Prostate gland (tissue), 2 donors: Measurements from ENCODE around the gene KATNB1. TPM values are rescaled to one million over a fixed set of nuclear protein-coding genes. Genes with fewer than 3 reads are reported as not detected.

Source experiments
- DNase-seq: peaks from one replicate; pipeline ENCODE4 v3.0.0-alpha.2; 2019; ENCODE audit warnings: low spot score
- H3K27ac ChIP-seq, 2 donors: fragments of 200-600 bp; sonication (generic); 2 replicates each; pipeline ENCODE4 v1.5.1; 2017 to 2019
- H3K27me3 ChIP-seq: fragments of 200-600 bp; sonication (generic); replicated peaks from 2 replicates; pipeline ENCODE4 v1.5.1; 2019; ENCODE audit not compliant: insufficient read depth
- H3K36me3 ChIP-seq, 2 donors: fragments of 200-600 bp; sonication (generic); 1 replicate in 1 of 2; 2 replicates in 1 of 2; pipeline versions ENCODE4 v1.5.1 to v1.8.1; 2017 to 2019
- H3K4me1 ChIP-seq: fragments of 200-600 bp; sonication (generic); replicated peaks from 2 replicates; pipeline ENCODE4 v1.5.1; 2019
- H3K4me3 ChIP-seq, 2 donors: fragments of 200-600 bp; sonication (generic); 2 replicates each; pipeline ENCODE4 v1.5.1; 2017 to 2019
- H3K9me3 ChIP-seq: fragments of 200-600 bp; sonication (generic); 2 replicates; pipeline ENCODE4 v1.5.1; 2017
- POLR2A ChIP-seq: fragments of 450-650 bp; IDR thresholded peaks from one replicate; pipeline ENCODE4 v1.6.1; 2016; ENCODE audit warnings: antibody characterized with exemption, mild to moderate bottlenecking
- POLR2AphosphoS5 ChIP-seq: sonication (generic); formaldehyde crosslinking; IDR thresholded peaks from one replicate; pipeline ENCODE4 v1.6.1; 2017; ENCODE audit warnings: antibody characterized with exemption
- WGBS: methylation state at CpG from one replicate; pipeline ENCODE4 v1.1.5; 2018; 5-methylcytosine and 5-hydroxymethylcytosine counted together
- intact Hi-C: fragments of 100-400 bp; cut with DNase I; formaldehyde crosslinking; loops from one replicate; pipeline ENCODE4 v1.14.2; 2022
- total RNA-seq, 2 donors: library from RNA; depleted of rRNA; stranded (reverse); fragments of >200 nt; gene quantifications; one replicate each; pipeline ENCODE4 v1.1.0, GENCODE V29; 2016
- TF ChIP-seq, protein P1 (sequence below), 4 experiments: fragments of 200-600 bp in 2 of 4; fragments of 450-650 bp in 2 of 4; sonication (generic) in 2 of 4; IDR thresholded peaks; 1 replicate in 3 of 4; 2 replicates in 1 of 4; pipeline ENCODE4 v1.5.1; 2016 to 2019; ENCODE audit warnings: antibody characterized with exemption in 4 of 4, mild to moderate bottlenecking in 2 of 4, moderate library complexity in 2 of 4

The KATNB1 gene
- total RNA-seq, 2 donors from 2014 or later = 22.7 to 30.2 TPM

- Histone ChIP-seq H3K36me3 (no peaks in the 10 kb centered on the region), H3K4me3 (no peak overlapping the region), H3K4me1 (no peaks in the 10 kb centered on the region), H3K27ac (no peak overlapping the region), H3K27me3 (no peaks in the 10 kb centered on the region), H3K9me3 (no peaks in the 10 kb centered on the region)
- TF ChIP-seq POLR2AphosphoS5 (no peak), POLR2A (no peak)
- TF ChIP-seq, protein P1, sequence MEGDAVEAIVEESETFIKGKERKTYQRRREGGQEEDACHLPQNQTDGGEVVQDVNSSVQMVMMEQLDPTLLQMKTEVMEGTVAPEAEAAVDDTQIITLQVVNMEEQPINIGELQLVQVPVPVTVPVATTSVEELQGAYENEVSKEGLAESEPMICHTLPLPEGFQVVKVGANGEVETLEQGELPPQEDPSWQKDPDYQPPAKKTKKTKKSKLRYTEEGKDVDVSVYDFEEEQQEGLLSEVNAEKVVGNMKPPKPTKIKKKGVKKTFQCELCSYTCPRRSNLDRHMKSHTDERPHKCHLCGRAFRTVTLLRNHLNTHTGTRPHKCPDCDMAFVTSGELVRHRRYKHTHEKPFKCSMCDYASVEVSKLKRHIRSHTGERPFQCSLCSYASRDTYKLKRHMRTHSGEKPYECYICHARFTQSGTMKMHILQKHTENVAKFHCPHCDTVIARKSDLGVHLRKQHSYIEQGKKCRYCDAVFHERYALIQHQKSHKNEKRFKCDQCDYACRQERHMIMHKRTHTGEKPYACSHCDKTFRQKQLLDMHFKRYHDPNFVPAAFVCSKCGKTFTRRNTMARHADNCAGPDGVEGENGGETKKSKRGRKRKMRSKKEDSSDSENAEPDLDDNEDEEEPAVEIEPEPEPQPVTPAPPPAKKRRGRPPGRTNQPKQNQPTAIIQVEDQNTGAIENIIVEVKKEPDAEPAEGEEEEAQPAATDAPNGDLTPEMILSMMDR (IDR thresholded peaks at IDR 0.05) = no peak
- no peak for DNase-seq
- intact Hi-C loops = loop anchor here (5.0 kb wide), 1 partner anchor 136 kb away; no protein-coding TSS in a partner anchor
- 90% methylated on average over 4 of the region's 4 CpGs for WGBS
Observed at GRCh38 chr16:57783116-57783515, 47.5 kb downstream of the KATNB1 start.

DNA sequence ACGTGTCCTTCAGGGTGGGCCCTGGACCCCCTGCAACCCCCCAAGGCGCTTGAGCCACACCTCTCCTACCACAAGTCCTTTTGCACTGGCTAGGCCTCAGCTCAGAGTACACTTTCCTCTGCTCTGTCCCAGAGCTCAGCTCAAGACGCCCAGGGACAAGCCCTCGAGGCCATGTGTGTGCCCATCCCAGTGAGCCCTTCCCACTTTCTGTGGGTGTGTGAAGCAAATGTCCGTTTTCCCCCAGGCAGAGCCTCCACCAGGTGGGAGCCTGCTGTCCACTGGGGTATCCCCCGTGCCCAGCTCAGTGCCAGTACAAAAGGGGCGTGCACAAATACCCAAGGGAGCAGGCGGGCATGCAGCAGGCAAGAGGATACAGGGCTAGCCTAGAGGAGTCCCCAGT is 48.3 kb downstream of the KATNB1 start:
- H3K4me1 ChIP-seq = no peaks in the 10 kb centered on the region
- no peak overlapping the region for H3K27ac ChIP-seq
- WGBS = 89% methylated on average over 8 of the region's 8 CpGs
- no peaks in the 10 kb centered on the region for H3K27me3 ChIP-seq
- no peaks in the 10 kb centered on the region for H3K9me3 ChIP-seq
- H3K36me3 ChIP-seq = no peaks in the 10 kb centered on the region
- no peak for DNase-seq
- no peak overlapping the region for H3K4me3 ChIP-seq
- intact Hi-C loops = loop anchor here (5.0 kb wide), 1 partner anchor 137 kb away; no protein-coding TSS in a partner anchor
- TF ChIP-seq, protein P1 (IDR thresholded peaks at IDR 0.05) = no peak
- TF ChIP-seq POLR2A (no peak), POLR2AphosphoS5 (no peak)

- WGBS = 83% methylated on average over 7 of the region's 7 CpGs
- Histone ChIP-seq H3K27me3 (no peaks in the 10 kb centered on the region), H3K27ac (no peak overlapping the region), H3K4me3 (no peak overlapping the region), H3K36me3 (no peaks in the 10 kb centered on the region), H3K4me1 (no peaks in the 10 kb centered on the region), H3K9me3 (no peaks in the 10 kb centered on the region)
- intact Hi-C loops = loop anchor here (5.0 kb wide), 1 partner anchor 137 kb away; no protein-coding TSS in a partner anchor
- TF ChIP-seq POLR2AphosphoS5 (no peak), POLR2A (no peak)
- TF ChIP-seq, protein P1 (IDR thresholded peaks at IDR 0.05) = no peak
- no peak for DNase-seq
Observed at GRCh38 chr16:57784334-57784733, 48.8 kb downstream of the KATNB1 start.

DNA sequence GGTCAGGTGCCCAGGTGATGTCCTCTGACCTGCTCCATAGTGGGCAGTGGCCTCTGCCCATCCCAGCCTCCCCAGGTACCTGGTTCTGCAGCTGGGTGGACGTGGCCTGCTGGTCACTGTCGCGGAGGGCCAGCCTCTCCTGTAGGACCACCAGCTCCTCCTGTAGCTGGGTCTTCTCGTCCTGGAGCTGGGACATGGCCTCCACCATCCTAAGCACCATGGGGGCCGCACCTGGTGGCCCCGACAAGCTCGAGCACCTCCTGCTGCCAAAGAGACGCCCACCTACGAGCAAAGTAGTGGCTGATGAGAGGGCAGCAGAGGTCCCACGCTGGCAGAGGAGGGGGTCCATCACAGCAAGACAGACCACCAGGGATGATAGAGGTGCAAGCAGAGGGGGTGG is 49.8 kb downstream of the KATNB1 start:
- H3K36me3 ChIP-seq = no peaks in the 10 kb centered on the region
- no peaks in the 10 kb centered on the region for H3K4me1 ChIP-seq
- DNase-seq = no peak
- no peaks in the 10 kb centered on the region for H3K27me3 ChIP-seq
- no peak overlapping the region for H3K27ac ChIP-seq
- TF ChIP-seq POLR2A (no peak), POLR2AphosphoS5 (no peak)
- TF ChIP-seq, protein P1 (IDR thresholded peaks at IDR 0.05) = no peak
- intact Hi-C loops = no loop called here
- H3K9me3 ChIP-seq = no peaks in the 10 kb centered on the region
- WGBS = 94% methylated on average over 10 of the region's 10 CpGs
- no peak overlapping the region for H3K4me3 ChIP-seq

GRCh38 chr16:57785924-57786323 is 50.4 kb downstream of the KATNB1 start:
- WGBS = 98% methylated on average over 8 of the region's 8 CpGs
- H3K4me1 ChIP-seq = no peaks in the 10 kb centered on the region
- H3K27ac ChIP-seq = no peak overlapping the region
- H3K4me3 ChIP-seq = no peak overlapping the region
- H3K9me3 ChIP-seq = no peaks in the 10 kb centered on the region
- intact Hi-C loops = no loop called here
- no peaks in the 10 kb centered on the region for H3K36me3 ChIP-seq
- TF ChIP-seq POLR2A (no peak), POLR2AphosphoS5 (no peak)
- TF ChIP-seq, protein P1 (IDR thresholded peaks at IDR 0.05) = no peak
- DNase-seq = no peak
- no peaks in the 10 kb centered on the region for H3K27me3 ChIP-seq
